Stimulated activated CD8-positive, alpha-beta memory T cell treated with anti-CD3 and anti-CD28 coated beads, Interleukin-7, amount 100 ng/mL, for 48 hours (primary cell): ENCODE results near the gene POU4F1.

Source experiments
- DNase-seq, 2 donors: peaks; one replicate each; pipeline ENCODE4 v3.0.0-alpha.2; 2020; ENCODE audit warnings: low read depth in 1 of 2; ENCODE audit errors: extremely low read depth in 1 of 2

Gene POU4F1

GRCh38 chr13:78593652-78594455 lies 9.5 kb downstream of the POU4F1 start:
- no peak for DNase-seq

- no peak for DNase-seq
These were observed 10.2 kb downstream of the POU4F1 start for GRCh38 chr13:78593129-78593528.

- no peak for DNase-seq
These were observed 10.8 kb downstream of the POU4F1 start for GRCh38 chr13:78592584-78592983.

GRCh38 chr13:78589206-78589605 lies 14.1 kb downstream of the POU4F1 start:
- no peak for DNase-seq

GRCh38 chr13:78587395-78587794 lies 16.0 kb downstream of the POU4F1 start:
- no peak for DNase-seq

GRCh38 chr13:78586706-78587105 lies 16.6 kb downstream of the POU4F1 start:
- DNase-seq, result no peak

- no peak for DNase-seq
These were observed 27.1 kb downstream of the POU4F1 start for GRCh38 chr13:78576261-78576660.

- no peak for DNase-seq
These were observed 30.9 kb downstream of the POU4F1 start for GRCh38 chr13:78572459-78572858.

GRCh38 chr13:78569029-78569428 lies 34.3 kb downstream of the POU4F1 start:
- no peak for DNase-seq

- no peak for DNase-seq
These were observed 36.7 kb downstream of the POU4F1 start for GRCh38 chr13:78566631-78567030.

GRCh38 chr13:78562237-78562889 lies 41.0 kb downstream of the POU4F1 start:
- DNase-seq, result no peak
